Keratinocyte (primary cell): ENCODE results near the gene CCDC24. TPM values are rescaled to one million over a fixed set of nuclear protein-coding genes. Genes with fewer than 3 reads are reported as not detected.

Source experiments
- DNase-seq: peaks from one replicate; pipeline ENCODE4 v3.0.0-alpha.2; 2011; ENCODE audit warnings: low read depth, missing footprints, low spot score
- FAIRE-seq: peaks from 2 replicates; lab custom pipeline; 2011; peaks lifted over from hg19 to GRCh38; lab: Jason Lieb, UNC
- H2AFZ ChIP-seq: 2 replicates; pipeline ENCODE4 v1.6.0; 2012; ENCODE audit warnings: low read length, control low read depth, inconsistent platforms; ENCODE audit not compliant: control insufficient read depth
- H3K27ac ChIP-seq: 2 replicates; pipeline ENCODE4 v1.5.1; 2011; ENCODE audit warnings: low read length; ENCODE audit not compliant: control insufficient read depth, insufficient read depth
- H3K27me3 ChIP-seq: 3 replicates; pipeline ENCODE4 v1.6.0; 2011; ENCODE audit warnings: low read length; ENCODE audit not compliant: control insufficient read depth, insufficient read depth; ENCODE audit errors: extremely low read depth
- H3K36me3 ChIP-seq, 2 experiments: 2 replicates in 1 of 2; 3 replicates in 1 of 2; pipeline ENCODE4 v1.5.1; 2011; ENCODE audit warnings: low read length in 2 of 2, mild to moderate bottlenecking in 1 of 2; ENCODE audit not compliant: control insufficient read depth in 2 of 2, insufficient read depth in 2 of 2; ENCODE audit errors: extremely low read depth in 1 of 2
- H3K4me1 ChIP-seq: 3 replicates; pipeline ENCODE4 v1.5.1; 2011; ENCODE audit warnings: low read length; ENCODE audit not compliant: control insufficient read depth, insufficient read depth; ENCODE audit errors: extremely low read depth
- H3K4me2 ChIP-seq: 3 replicates; pipeline ENCODE4 v1.6.0; 2011; ENCODE audit warnings: low read depth, low read length; ENCODE audit not compliant: control insufficient read depth, insufficient read depth; ENCODE audit errors: extremely low read depth
- H3K4me3 ChIP-seq, 3 experiments: fragments of 200-600 bp in 1 of 3; sonication (generic) in 1 of 3; 2 replicates in 2 of 3; 3 replicates in 1 of 3; pipeline ENCODE4 v1.5.1; 2011 to 2016; ENCODE audit warnings: low read length in 3 of 3, mild to moderate bottlenecking in 3 of 3, control low read depth in 2 of 3, inconsistent platforms in 1 of 3, low read depth in 1 of 3, mixed read lengths in 1 of 3, mixed run types in 1 of 3, moderate library complexity in 1 of 3; ENCODE audit not compliant: control insufficient read depth in 2 of 3, insufficient read depth in 2 of 3; ENCODE audit errors: extremely low read depth in 1 of 3
- H3K79me2 ChIP-seq: 2 replicates; pipeline ENCODE4 v1.6.0; 2012; ENCODE audit warnings: low read length; ENCODE audit not compliant: control insufficient read depth, insufficient read depth
- H3K9ac ChIP-seq: 3 replicates; pipeline ENCODE4 v1.6.0; 2011; ENCODE audit warnings: low read length; ENCODE audit not compliant: control insufficient read depth, insufficient read depth; ENCODE audit errors: extremely low read depth
- H3K9me1 ChIP-seq: 3 replicates; pipeline ENCODE4 v1.6.0; 2011; ENCODE audit warnings: low read length; ENCODE audit not compliant: control insufficient read depth, insufficient read depth; ENCODE audit errors: extremely low read depth
- H3K9me3 ChIP-seq: 2 replicates; pipeline ENCODE4 v1.5.1; 2012; ENCODE audit warnings: low read depth, low read length; ENCODE audit not compliant: control insufficient read depth
- H4K20me1 ChIP-seq: 3 replicates; pipeline ENCODE4 v1.6.0; 2011; ENCODE audit warnings: low read length; ENCODE audit not compliant: control insufficient read depth, insufficient read depth; ENCODE audit errors: extremely low read depth
- EZH2 ChIP-seq: IDR thresholded peaks from one replicate; pipeline ENCODE4 v1.6.1; 2012; ENCODE audit warnings: inconsistent platforms, mild to moderate bottlenecking, low read length, moderate library complexity
- dilution Hi-C: fragments of 300-500 bp; cut with MboI; formaldehyde crosslinking; loops from one replicate; pipeline ENCODE4 v1.7.0; 2020; ENCODE audit warnings: low sequenced_read_pairs; ENCODE audit not compliant: extremely low pct_ligation_motif_present
- polyA plus RNA-seq, 5 experiments: library from polyadenylated mRNA; depleted of rRNA in 3 of 5; stranded (reverse) in 3 of 5; stranded (forward) in 1 of 5; unstranded in 1 of 5; fragments of >200 nt; gene quantifications; 1 replicate in 1 of 5; 2 replicates in 3 of 5; 3 replicates in 1 of 5; pipeline versions ENCODE4 v1.2.1 to v1.2.3, GENCODE V29; 2011 to 2012; ENCODE audit warnings: missing spikeins in 2 of 5, low read depth in 1 of 5, low replicate concordance in 1 of 5
- TF ChIP-seq, protein P1 (sequence below), 3 experiments: IDR thresholded peaks in 1 of 3; conservative IDR thresholded peaks in 1 of 3; optimal IDR thresholded peaks in 1 of 3; 2 replicates in 2 of 3; 3 replicates in 1 of 3; pipeline versions ENCODE3 to v1.5.1; 2011; ENCODE audit warnings: low read length in 3 of 3, mild to moderate bottlenecking in 3 of 3, moderate library complexity in 2 of 3, control low read depth in 1 of 3, inconsistent platforms in 1 of 3; ENCODE audit not compliant: insufficient read depth in 2 of 3; ENCODE audit errors: extremely low read depth in 1 of 3

The CCDC24 gene
- polyA plus RNA-seq, 1 donor (not counting 4 experiments of a cell fraction or from before 2014, with no cell fraction given): 5.2 TPM

DNA sequence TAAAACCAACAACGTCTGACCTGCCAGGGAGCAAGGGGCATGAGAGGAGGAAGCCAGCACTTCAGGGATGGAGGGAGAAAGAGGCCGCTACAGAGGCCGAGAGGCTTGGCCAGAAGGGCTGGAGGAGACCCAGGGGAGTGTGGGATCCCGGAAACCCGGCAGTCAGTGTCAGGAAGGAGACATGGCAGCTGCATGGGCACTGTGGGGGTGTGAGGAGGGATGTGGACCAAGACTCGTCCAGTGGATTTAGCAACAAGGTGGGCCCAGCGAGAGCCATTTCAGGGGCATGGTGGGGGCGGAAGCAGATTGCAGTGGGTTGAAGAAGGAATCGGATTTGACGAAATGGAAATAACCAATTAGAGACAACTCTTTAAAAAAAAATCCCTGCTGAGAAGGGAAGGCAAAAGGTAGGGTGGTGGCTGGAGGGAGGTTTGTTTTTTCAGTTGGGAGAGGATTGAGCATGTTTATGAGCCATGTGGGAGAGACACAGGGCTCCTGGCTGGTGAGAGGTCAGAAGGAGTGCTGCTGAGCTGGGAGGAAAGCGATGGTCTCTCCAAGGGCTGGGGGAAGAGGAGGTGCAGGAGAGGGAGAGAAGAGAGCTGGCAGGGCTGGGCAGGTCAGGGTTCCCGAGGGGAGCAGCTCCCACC, 8.0 kb upstream of the CCDC24 start:
- peaks cover 19 to 50% of the 10 kb centered on the region in 2 experiments for H3K36me3 ChIP-seq
- no peak for DNase-seq
- no peaks in the 10 kb centered on the region for H3K9me3 ChIP-seq
- no peak overlapping the region for H3K4me3 ChIP-seq
- no peaks in the 10 kb centered on the region for H3K9me1 ChIP-seq
- no peaks in the 10 kb centered on the region for H3K27me3 ChIP-seq
- no peaks in the 10 kb centered on the region for H4K20me1 ChIP-seq
- peaks cover 44% of the 10 kb centered on the region for H3K79me2 ChIP-seq
- dilution Hi-C loops: no loop called here
- no peak overlapping the region for H3K4me2 ChIP-seq
- no peak overlapping the region for H3K27ac ChIP-seq
- H2AFZ ChIP-seq: no peak overlapping the region
- no peak overlapping the region for H3K9ac ChIP-seq
- TF ChIP-seq, protein P1, sequence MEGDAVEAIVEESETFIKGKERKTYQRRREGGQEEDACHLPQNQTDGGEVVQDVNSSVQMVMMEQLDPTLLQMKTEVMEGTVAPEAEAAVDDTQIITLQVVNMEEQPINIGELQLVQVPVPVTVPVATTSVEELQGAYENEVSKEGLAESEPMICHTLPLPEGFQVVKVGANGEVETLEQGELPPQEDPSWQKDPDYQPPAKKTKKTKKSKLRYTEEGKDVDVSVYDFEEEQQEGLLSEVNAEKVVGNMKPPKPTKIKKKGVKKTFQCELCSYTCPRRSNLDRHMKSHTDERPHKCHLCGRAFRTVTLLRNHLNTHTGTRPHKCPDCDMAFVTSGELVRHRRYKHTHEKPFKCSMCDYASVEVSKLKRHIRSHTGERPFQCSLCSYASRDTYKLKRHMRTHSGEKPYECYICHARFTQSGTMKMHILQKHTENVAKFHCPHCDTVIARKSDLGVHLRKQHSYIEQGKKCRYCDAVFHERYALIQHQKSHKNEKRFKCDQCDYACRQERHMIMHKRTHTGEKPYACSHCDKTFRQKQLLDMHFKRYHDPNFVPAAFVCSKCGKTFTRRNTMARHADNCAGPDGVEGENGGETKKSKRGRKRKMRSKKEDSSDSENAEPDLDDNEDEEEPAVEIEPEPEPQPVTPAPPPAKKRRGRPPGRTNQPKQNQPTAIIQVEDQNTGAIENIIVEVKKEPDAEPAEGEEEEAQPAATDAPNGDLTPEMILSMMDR (optimal IDR thresholded peaks at IDR 0.05 in 1 of 3, IDR thresholded peaks at IDR 0.05 in 1 of 3, conservative IDR thresholded peaks at IDR 0.05 in 1 of 3; ENCODE audit: extremely low read depth in 1 of 3, insufficient read depth in 2 of 3, low read length in 3 of 3): no peak
- no peak for TF ChIP-seq EZH2
- no peak for FAIRE-seq
- peaks cover 34% of the 10 kb centered on the region for H3K4me1 ChIP-seq

DNA sequence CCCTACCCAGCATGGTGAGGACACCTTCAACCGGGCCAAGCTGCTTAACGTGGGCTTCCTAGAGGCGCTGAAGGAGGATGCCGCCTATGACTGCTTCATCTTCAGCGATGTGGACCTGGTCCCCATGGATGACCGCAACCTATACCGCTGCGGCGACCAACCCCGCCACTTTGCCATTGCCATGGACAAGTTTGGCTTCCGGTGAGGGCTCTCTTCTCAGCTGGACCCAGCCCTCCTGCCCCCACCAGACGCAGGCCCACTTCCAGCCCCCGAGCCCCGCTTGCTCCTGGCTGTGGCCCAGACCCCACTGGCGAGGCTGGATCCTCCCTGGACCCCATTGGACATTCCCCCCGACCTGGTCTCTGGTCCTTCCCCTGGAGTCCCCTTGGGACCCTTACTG, 6.5 kb upstream of the CCDC24 start:
- no peak for DNase-seq
- peaks cover 29% of the 10 kb centered on the region for H3K4me1 ChIP-seq
- dilution Hi-C loops: no loop called here
- no peaks in the 10 kb centered on the region for H4K20me1 ChIP-seq
- no peak for FAIRE-seq
- no peak overlapping the region for H3K27ac ChIP-seq
- no peak overlapping the region for H3K4me3 ChIP-seq
- no peaks in the 10 kb centered on the region for H3K9me1 ChIP-seq
- H2AFZ ChIP-seq: no peak overlapping the region
- H3K9ac ChIP-seq: no peak overlapping the region
- H3K79me2 ChIP-seq: peaks cover 42% of the 10 kb centered on the region
- no peak for TF ChIP-seq EZH2
- TF ChIP-seq, protein P1 (optimal IDR thresholded peaks at IDR 0.05 in 1 of 3, IDR thresholded peaks at IDR 0.05 in 1 of 3, conservative IDR thresholded peaks at IDR 0.05 in 1 of 3; ENCODE audit: extremely low read depth in 1 of 3, insufficient read depth in 2 of 3, low read length in 3 of 3): no peak
- no peak overlapping the region for H3K4me2 ChIP-seq
- no peaks in the 10 kb centered on the region for H3K9me3 ChIP-seq
- H3K27me3 ChIP-seq: no peaks in the 10 kb centered on the region
- peaks cover 19 to 47% of the 10 kb centered on the region in 2 experiments for H3K36me3 ChIP-seq
